ENCODE data around the gene PHLDA2.
"Not testable (repeated sequence)": the region's sequence is repeated elsewhere in the genome, so short reads cannot be mapped to it uniquely, and the experiment has no call there.

Gene PHLDA2

GRCh38 chr11:2938458-2939418, 9.5 kb upstream of the PHLDA2 start:
- not testable (repeated sequence) for H3K18ac ChIP-seq (ENCODE audit: low read depth in 1 of 2, low read length in 2 of 2); H4K8ac ChIP-seq (ENCODE audit: low read length); H2AFZ ChIP-seq (ENCODE audit: low read depth, low read length); H3K9ac ChIP-seq (ENCODE audit: low read length); H3K4ac ChIP-seq (ENCODE audit: low read depth in 1 of 2, low read length in 2 of 2); H2BK12ac ChIP-seq (ENCODE audit: low read length in 2 of 2); H3K9me3 ChIP-seq (ENCODE audit: control insufficient read depth, low read length); H3K27ac ChIP-seq (ENCODE audit: low read length, poor library complexity, severe bottlenecking); H3K23ac ChIP-seq (ENCODE audit: low read length in 2 of 2); H3K27me3 ChIP-seq (ENCODE audit: control insufficient read depth in 1 of 2, insufficient read depth in 1 of 2, low read length in 2 of 2); H3K14ac ChIP-seq (ENCODE audit: low read length in 2 of 2); H2BK120ac ChIP-seq (ENCODE audit: low read depth, low read length); H3K4me3 ChIP-seq (ENCODE audit: insufficient read depth in 1 of 2, low read depth in 1 of 2, low read length in 2 of 2); H2BK15ac ChIP-seq (ENCODE audit: low read depth, poor library complexity, severe bottlenecking); H4K91ac ChIP-seq (ENCODE audit: low read length); H2BK5ac ChIP-seq (ENCODE audit: low read depth, low read length, poor library complexity, severe bottlenecking); H2AK5ac ChIP-seq (ENCODE audit: low read length, severe bottlenecking); H3K4me2 ChIP-seq (ENCODE audit: low read length, poor library complexity, severe bottlenecking); DNase-seq
- 93% methylated on average over 20 of the region's 20 CpGs for whole genome bisulfite sequencing
- Histone ChIP-seq H3K36me3 (ENCODE audit: control insufficient read depth in 1 of 2, insufficient read depth in 2 of 2, low read depth in 1 of 2, low read length in 2 of 2) (peaks cover 0 to 20% of the 10 kb centered on the region in 2 experiments), H3K4me1 (ENCODE audit: control insufficient read depth, insufficient read depth, low read depth, low read length) (peaks cover 26% of the 10 kb centered on the region), H3K79me1 (replicated peaks; ENCODE audit: low read length, poor library complexity, severe bottlenecking) (peaks cover 16% of the 10 kb centered on the region)

DNA sequence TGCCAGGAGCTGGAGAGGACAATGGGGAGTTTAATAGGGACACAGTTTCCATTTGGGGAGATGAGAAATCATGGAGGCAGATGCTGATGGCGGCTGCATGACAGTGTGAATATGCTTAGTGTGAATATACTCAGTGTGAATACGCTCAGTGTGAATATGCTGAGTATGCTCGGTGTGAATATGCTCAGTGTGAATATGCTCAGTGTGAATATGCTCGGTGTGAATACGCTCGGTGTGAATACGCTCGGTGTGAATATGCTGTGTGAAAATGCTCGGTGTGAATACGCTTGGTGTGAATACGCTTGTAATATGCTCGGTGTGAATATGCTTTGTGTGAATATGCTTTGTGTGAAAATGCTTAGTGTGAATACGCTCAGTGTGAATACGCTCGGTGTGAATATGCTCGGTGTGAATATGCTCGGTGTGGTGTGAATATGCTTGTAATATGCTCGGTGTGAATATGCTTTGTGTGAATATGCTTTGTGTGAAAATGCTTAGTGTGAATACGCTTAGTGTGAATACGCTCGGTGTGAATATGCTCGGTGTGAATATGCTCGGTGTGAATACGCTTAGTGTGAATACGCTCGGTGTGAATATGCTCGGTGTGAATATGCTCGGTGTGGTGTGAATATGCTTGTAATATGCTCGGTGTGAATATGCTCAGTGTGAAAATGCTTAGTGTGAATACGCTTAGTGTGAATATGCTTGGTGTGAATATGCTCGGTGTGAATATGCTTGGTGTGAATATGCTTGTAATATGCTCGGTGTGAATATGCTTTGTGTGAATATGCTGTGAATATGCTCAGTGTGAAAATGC, 8.6 kb upstream of the PHLDA2 start:
- not testable (repeated sequence) for H3K4me2 ChIP-seq (ENCODE audit: low read length, poor library complexity, severe bottlenecking); H3K4ac ChIP-seq (ENCODE audit: low read depth in 1 of 2, low read length in 2 of 2); H3K18ac ChIP-seq (ENCODE audit: low read depth in 1 of 2, low read length in 2 of 2); H3K9ac ChIP-seq (ENCODE audit: low read length); H2AK5ac ChIP-seq (ENCODE audit: low read length, severe bottlenecking); H2BK5ac ChIP-seq (ENCODE audit: low read depth, low read length, poor library complexity, severe bottlenecking); H2BK12ac ChIP-seq (ENCODE audit: low read length in 2 of 2); H2BK120ac ChIP-seq (ENCODE audit: low read depth, low read length); H2BK15ac ChIP-seq (ENCODE audit: low read depth, poor library complexity, severe bottlenecking); H3K27ac ChIP-seq (ENCODE audit: low read length, poor library complexity, severe bottlenecking); H3K23ac ChIP-seq (ENCODE audit: low read length in 2 of 2); H3K14ac ChIP-seq (ENCODE audit: low read length in 2 of 2); H3K79me1 ChIP-seq (replicated peaks; ENCODE audit: low read length, poor library complexity, severe bottlenecking); H4K91ac ChIP-seq (ENCODE audit: low read length); H3K27me3 ChIP-seq (ENCODE audit: control insufficient read depth in 1 of 2, insufficient read depth in 1 of 2, low read length in 2 of 2); H4K8ac ChIP-seq (ENCODE audit: low read length); H2AFZ ChIP-seq (ENCODE audit: low read depth, low read length); H3K9me3 ChIP-seq (ENCODE audit: control insufficient read depth, low read length)
- peaks cover 0 to 13% of the 10 kb centered on the region in 2 experiments for H3K36me3 ChIP-seq (ENCODE audit: control insufficient read depth in 1 of 2, insufficient read depth in 2 of 2, low read depth in 1 of 2, low read length in 2 of 2)
- peak; percentile 54 for DNase-seq
- 85% methylated on average over 31 of the region's 32 CpGs for WGBS
- peak overlapping the region in 1 of 2 experiments; percentile 57 for H3K4me3 ChIP-seq (ENCODE audit: insufficient read depth in 1 of 2, low read depth in 1 of 2, low read length in 2 of 2)
- H3K4me1 ChIP-seq (ENCODE audit: control insufficient read depth, insufficient read depth, low read depth, low read length) = peaks cover 30% of the 10 kb centered on the region

DNA sequence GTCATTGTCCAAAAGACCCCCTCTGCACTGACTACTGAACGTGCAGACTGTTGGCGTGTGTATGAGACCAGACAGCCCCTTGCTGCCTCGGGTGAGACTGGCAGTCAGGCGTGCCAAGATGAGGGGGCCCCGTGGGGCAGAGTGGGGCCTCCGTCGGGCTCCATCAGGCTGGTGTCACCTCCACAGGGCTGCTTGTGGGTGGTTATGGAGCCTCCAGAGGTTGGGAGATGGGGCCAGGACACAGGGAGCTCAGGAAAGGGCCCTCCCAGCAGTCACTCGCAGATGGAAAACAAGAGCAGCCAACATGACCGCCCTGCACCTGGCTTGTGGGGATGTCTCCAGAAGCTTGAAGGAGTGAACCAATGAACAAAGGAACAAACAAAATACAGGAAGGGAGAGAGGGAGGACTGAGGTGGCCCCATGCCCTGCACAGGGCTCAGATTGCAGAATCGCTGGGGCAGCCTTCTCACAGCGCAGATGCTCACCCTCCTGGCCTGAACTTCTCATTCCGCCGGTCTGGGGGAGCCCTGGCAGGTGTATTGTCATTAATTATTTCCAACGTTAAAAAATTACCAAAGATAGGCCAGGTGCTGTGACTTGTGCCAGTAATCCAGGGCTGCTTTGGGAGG, 5.5 kb upstream of the PHLDA2 start:
- no peak overlapping the region for H3K27ac ChIP-seq (ENCODE audit: low read length, poor library complexity, severe bottlenecking)
- peaks cover 2% of the 10 kb centered on the region for H3K79me1 ChIP-seq (replicated peaks; ENCODE audit: low read length, poor library complexity, severe bottlenecking)
- no peak overlapping the region for H3K4me3 ChIP-seq (ENCODE audit: insufficient read depth in 1 of 2, low read depth in 1 of 2, low read length in 2 of 2)
- no peak overlapping the region for H2BK15ac ChIP-seq (ENCODE audit: low read depth, poor library complexity, severe bottlenecking)
- H3K9ac ChIP-seq (ENCODE audit: low read length) = no peak overlapping the region
- H4K91ac ChIP-seq (ENCODE audit: low read length) = no peak overlapping the region
- peaks cover 0 to 3% of the 10 kb centered on the region in 2 experiments for H3K36me3 ChIP-seq (ENCODE audit: control insufficient read depth in 1 of 2, insufficient read depth in 2 of 2, low read depth in 1 of 2, low read length in 2 of 2)
- peaks cover 26% of the 10 kb centered on the region for H3K4me1 ChIP-seq (ENCODE audit: control insufficient read depth, insufficient read depth, low read depth, low read length)
- no peak overlapping the region for H3K4ac ChIP-seq (ENCODE audit: low read depth in 1 of 2, low read length in 2 of 2)
- peaks cover 9% of the 10 kb centered on the region for H3K9me3 ChIP-seq (ENCODE audit: control insufficient read depth, low read length)
- H2BK5ac ChIP-seq (ENCODE audit: low read depth, low read length, poor library complexity, severe bottlenecking) = no peak overlapping the region
- H2BK12ac ChIP-seq (ENCODE audit: low read length in 2 of 2) = no peak overlapping the region
- H3K18ac ChIP-seq (ENCODE audit: low read depth in 1 of 2, low read length in 2 of 2) = no peak overlapping the region
- no peak overlapping the region for H2AK5ac ChIP-seq (ENCODE audit: low read length, severe bottlenecking)
- no peak overlapping the region for H3K23ac ChIP-seq (ENCODE audit: low read length in 2 of 2)
- WGBS = 89% methylated on average over 14 of the region's 14 CpGs
- no peak overlapping the region for H3K14ac ChIP-seq (ENCODE audit: low read length in 2 of 2)
- no peak overlapping the region for H2BK120ac ChIP-seq (ENCODE audit: low read depth, low read length)
- H3K27me3 ChIP-seq (ENCODE audit: control insufficient read depth in 1 of 2, insufficient read depth in 1 of 2, low read length in 2 of 2) = no peaks in the 10 kb centered on the region
- no peak for DNase-seq
- no peak overlapping the region for H3K4me2 ChIP-seq (ENCODE audit: low read length, poor library complexity, severe bottlenecking)
- H2AFZ ChIP-seq (ENCODE audit: low read depth, low read length) = no peak overlapping the region
- H4K8ac ChIP-seq (ENCODE audit: low read length) = no peak overlapping the region
